SK-N-SH (cell line): ENCODE measurements around the gene TRAF7. TPM values are rescaled to one million over a fixed set of nuclear protein-coding genes. Genes with fewer than 3 reads are reported as not detected.

Experiments used
- CTCF ChIA-PET: fragments of 300-600, 350-600 bp; formaldehyde crosslinking; extraction: SDS; loops from one replicate; lab custom pipeline; 2021; lab: Yijun Ruan, JAX
- POLR2A ChIA-PET: fragments of 350-600 bp; sonication (Branson Sonifier 250); formaldehyde crosslinking; extraction: SDS; loops from one replicate; lab custom pipeline; 2020; ENCODE audit warnings: antibody characterized with exemption, inconsistent platforms; lab: Yijun Ruan, JAX
- DNase-seq: peaks from one replicate; pipeline ENCODE4 v3.0.0; 2012
- H2AFZ ChIP-seq: fragments of 200-600 bp; sonication (generic); 2 replicates; pipeline ENCODE4 v1.8.1; 2016; ENCODE audit warnings: antibody characterized with exemption, mild to moderate bottlenecking, low read depth
- H3F3A ChIP-seq: fragments of 200-600 bp; sonication (generic); replicated peaks from 2 replicates; pipeline ENCODE3; 2016; ENCODE audit warnings: antibody characterized with exemption, mild to moderate bottlenecking; ENCODE audit not compliant: insufficient read depth
- H3K27ac ChIP-seq, 2 experiments: fragments of 200-500 bp in 1 of 2; fragments of 200-600 bp in 1 of 2; sonication (Bioruptor generic) in 1 of 2; sonication (generic), shearing (Covaris generic) in 1 of 2; 2 replicates each; pipeline versions ENCODE4 v1.5.1 to v1.6.1; 2014 to 2016; ENCODE audit warnings: low read depth in 2 of 2, inconsistent platforms in 1 of 2, low read length in 1 of 2, mild to moderate bottlenecking in 1 of 2, mixed read lengths in 1 of 2
- H3K27me3 ChIP-seq: fragments of 200-600 bp; sonication (generic), shearing (Covaris generic); 2 replicates; pipeline ENCODE4 v1.6.1; 2016; ENCODE audit warnings: mixed run types; ENCODE audit not compliant: insufficient read depth
- H3K36me3 ChIP-seq, 2 experiments: fragments of 200-500 bp in 1 of 2; fragments of 200-600 bp in 1 of 2; sonication (Bioruptor generic) in 1 of 2; sonication (generic) in 1 of 2; replicated peaks in 1 of 2; 2 replicates each; pipeline versions ENCODE3 to v1.5.1; 2014 to 2016; ENCODE audit warnings: low read length in 1 of 2, mild to moderate bottlenecking in 1 of 2; ENCODE audit not compliant: insufficient read depth in 2 of 2, control insufficient read depth in 1 of 2
- H3K4me1 ChIP-seq, 2 experiments: fragments of 200-500 bp in 1 of 2; fragments of 200-600 bp in 1 of 2; sonication (Bioruptor generic) in 1 of 2; sonication (generic), shearing (Covaris generic) in 1 of 2; 2 replicates each; pipeline versions ENCODE4 v1.5.1 to v1.6.1; 2014 to 2016; ENCODE audit warnings: low read depth in 1 of 2, low read length in 1 of 2, mixed run types in 1 of 2; ENCODE audit not compliant: insufficient read depth in 2 of 2, control insufficient read depth in 1 of 2
- H3K4me2 ChIP-seq: fragments of 200-600 bp; sonication (generic), shearing (Covaris generic); 2 replicates; pipeline ENCODE4 v1.6.1; 2017; ENCODE audit warnings: mixed run types
- H3K4me3 ChIP-seq, 2 experiments: fragments of 200-500 bp in 1 of 2; fragments of 200-600 bp in 1 of 2; sonication (Bioruptor generic) in 1 of 2; sonication (generic), shearing (Covaris generic) in 1 of 2; 2 replicates each; pipeline versions ENCODE4 v1.5.1 to v1.8.1; 2014 to 2016; ENCODE audit warnings: low read depth in 2 of 2, inconsistent platforms in 1 of 2, low read length in 1 of 2, mild to moderate bottlenecking in 1 of 2, mixed read lengths in 1 of 2, moderate library complexity in 1 of 2
- H3K79me2 ChIP-seq: fragments of 200-600 bp; sonication (generic); 2 replicates; pipeline ENCODE4 v1.8.1; 2017; ENCODE audit warnings: mild to moderate bottlenecking; ENCODE audit not compliant: insufficient read depth
- H3K9ac ChIP-seq: fragments of 200-600 bp; sonication (generic); 2 replicates; pipeline ENCODE4 v1.6.1; 2017; ENCODE audit warnings: mixed run types
- H3K9me2 ChIP-seq: fragments of 200-600 bp; sonication (generic); 2 replicates; pipeline ENCODE4 v1.6.1; 2017; ENCODE audit warnings: mixed run types
- H3K9me3 ChIP-seq: fragments of 200-600 bp; sonication (generic); 2 replicates; pipeline ENCODE4 v1.6.1; 2017; ENCODE audit warnings: mixed run types, mild to moderate bottlenecking, moderate library complexity
- H4K20me1 ChIP-seq: fragments of 200-600 bp; sonication (generic); 2 replicates; pipeline ENCODE4 v1.6.1; 2017; ENCODE audit warnings: mild to moderate bottlenecking, mixed run types; ENCODE audit not compliant: insufficient read depth
- EP300 ChIP-seq, 2 experiments: IDR thresholded peaks; 2 replicates each; pipeline versions ENCODE4 v1.4.0 to v1.6.1; 2012; ENCODE audit warnings: borderline replicate concordance in 1 of 2, low read depth in 1 of 2, low read length in 1 of 2
- POLR2AphosphoS5 ChIP-seq: IDR thresholded peaks from 2 replicates; pipeline ENCODE4 v1.6.1; 2012; ENCODE audit warnings: low read depth, low read length
- SIN3A ChIP-seq: IDR thresholded peaks from 2 replicates; pipeline ENCODE4 v1.6.1; 2012; ENCODE audit warnings: low read depth, mild to moderate bottlenecking, low read length, moderate library complexity, borderline replicate concordance
- TAF1 ChIP-seq: IDR thresholded peaks from 2 replicates; pipeline ENCODE4 v1.6.1; 2012; ENCODE audit warnings: low read depth, mild to moderate bottlenecking, low read length, moderate library complexity, borderline replicate concordance
- WGBS: methylation state at CpG from one replicate; pipeline ENCODE4 v1.1.6; 2017; ENCODE audit warnings: low lambda C conversion rate; 5-methylcytosine and 5-hydroxymethylcytosine counted together
- polyA plus RNA-seq, 3 experiments: library from polyadenylated mRNA; depleted of rRNA; stranded (reverse); fragments of >200 nt; gene quantifications; 2 replicates each; pipeline ENCODE4 v1.2.3, GENCODE V29; 2012

The TRAF7 gene
- polyA plus RNA-seq, 1 of the 3 experiments (the other 2 are of a cell fraction) = 73.0 TPM

DNA sequence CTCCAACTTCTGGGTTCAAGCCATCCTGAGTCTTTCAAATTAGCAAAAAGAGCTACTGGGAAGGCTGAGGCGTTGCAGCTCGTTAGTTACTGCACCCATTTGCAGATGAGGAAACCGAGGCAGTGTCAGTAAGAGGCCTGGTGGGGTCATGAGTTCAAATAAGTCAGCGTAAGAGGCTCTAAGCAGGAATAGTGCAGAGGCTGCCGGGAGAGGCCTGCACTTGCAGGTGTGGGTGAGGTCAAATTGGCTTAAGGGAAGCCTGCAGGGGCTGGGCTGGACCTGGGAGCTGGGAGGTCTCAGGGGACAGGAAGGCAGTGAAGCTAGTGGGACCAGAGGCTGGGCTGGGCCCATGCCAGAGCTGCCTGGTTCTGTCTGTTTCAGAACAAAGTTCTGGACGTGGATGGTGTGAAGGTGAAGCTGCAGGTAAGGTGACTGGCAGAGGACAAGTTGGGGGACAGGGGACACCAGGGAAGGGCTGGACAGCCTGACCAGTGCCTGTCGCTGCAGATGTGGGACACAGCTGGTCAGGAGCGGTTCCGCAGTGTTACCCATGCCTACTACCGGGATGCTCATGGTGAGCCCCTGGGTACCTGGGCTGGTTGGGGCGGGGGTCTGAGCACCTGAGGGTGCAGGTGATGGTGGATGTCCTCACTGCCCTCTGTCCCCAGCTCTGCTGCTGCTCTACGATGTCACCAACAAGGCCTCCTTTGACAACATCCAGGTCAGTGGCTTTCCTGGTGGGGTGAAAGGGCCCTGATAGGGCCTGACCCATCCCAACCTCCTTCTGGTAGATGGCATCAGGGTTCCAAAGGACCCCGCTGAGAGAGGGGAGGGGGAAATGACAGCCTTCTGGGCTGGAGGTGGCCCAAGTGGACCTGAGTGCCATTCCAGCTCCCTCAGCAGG is 4.1 kb upstream of the TRAF7 start:
- Histone ChIP-seq H3K27me3 (no peaks in the 10 kb centered on the region), H4K20me1 (peaks cover 83% of the 10 kb centered on the region), H3K4me2 (peak overlapping the region; percentile 96), H3K4me1 (peaks cover 41 to 73% of the 10 kb centered on the region in 2 experiments; a peak in 3 of 4 replicates), H2AFZ (no peak overlapping the region), H3K4me3 (peak overlapping the region in 1 of 2 experiments; percentile 1; a peak in 1 of 4 replicates), H3K9me3 (no peaks in the 10 kb centered on the region), H3F3A (peaks cover 45% of the 10 kb centered on the region), H3K9ac (peak overlapping the region; percentile 89), H3K9me2 (no peaks in the 10 kb centered on the region), H3K27ac (peak overlapping the region; percentile 1 to 53; a peak in 3 of 4 replicates), H3K36me3 (peaks cover 20 to 34% of the 10 kb centered on the region in 2 experiments), H3K79me2 (peaks cover 66% of the 10 kb centered on the region)
- DNase-seq = no peak
- no peak for TF ChIP-seq TAF1
- peak; percentile 12; the same call in 1 of the 2 replicates for TF ChIP-seq SIN3A
- POLR2A ChIA-PET = interaction anchor here (1.1 to 1.5 kb wide), 3 partner anchors 11 to 147 kb away, joined by 3 to 6 read pairs (median 5); partner anchors contain the start of genes NTHL1 and TSC2
- 71% methylated on average over 11 of the region's 13 CpGs for WGBS
- CTCF ChIA-PET = interaction anchor here (0.6 to 6.9 kb wide), 8 partner anchors 11 to 148 kb away, joined by 3 to 55 read pairs (median 6); partner anchors contain the start of genes NTHL1 and TSC2

DNA sequence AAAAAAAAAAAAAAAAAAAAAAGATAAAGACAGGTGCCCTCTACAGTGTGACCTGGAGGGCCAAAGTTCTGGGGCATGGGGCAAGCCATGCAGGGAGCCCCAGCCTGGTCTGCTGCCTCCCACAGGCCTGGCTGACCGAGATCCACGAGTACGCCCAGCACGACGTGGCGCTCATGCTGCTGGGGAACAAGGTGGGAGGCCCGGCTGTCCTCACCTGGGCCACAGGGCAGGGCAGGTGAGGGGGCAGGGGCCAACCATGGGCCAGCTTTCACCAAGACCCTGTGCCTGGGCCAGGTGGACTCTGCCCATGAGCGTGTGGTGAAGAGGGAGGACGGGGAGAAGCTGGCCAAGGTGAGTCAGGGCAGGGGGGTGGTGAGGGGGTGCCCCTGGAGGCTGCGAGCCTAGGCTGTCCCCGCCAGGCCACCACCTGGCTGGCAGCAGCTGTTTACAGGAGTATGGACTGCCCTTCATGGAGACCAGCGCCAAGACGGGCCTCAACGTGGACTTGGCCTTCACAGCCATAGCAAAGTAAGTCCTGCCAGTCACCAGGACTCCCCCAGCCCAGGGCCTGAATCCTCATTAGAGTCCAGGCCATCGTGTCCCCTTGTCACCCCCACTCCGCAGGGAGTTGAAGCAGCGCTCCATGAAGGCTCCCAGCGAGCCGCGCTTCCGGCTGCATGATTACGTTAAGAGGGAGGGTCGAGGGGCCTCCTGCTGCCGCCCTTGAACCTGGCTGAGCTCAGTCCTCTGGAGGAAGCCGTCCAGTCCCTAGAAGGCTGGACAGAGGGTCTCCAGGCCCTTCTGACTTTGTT is 2.7 kb upstream of the TRAF7 start:
- peaks cover 22 to 34% of the 10 kb centered on the region in 2 experiments for H3K36me3 ChIP-seq
- H3K4me1 ChIP-seq = peaks cover 51 to 74% of the 10 kb centered on the region in 2 experiments; a peak in 3 of 4 replicates
- H3K4me2 ChIP-seq = peak overlapping the region; percentile 96
- CTCF ChIA-PET = interaction anchor here (0.6 to 6.9 kb wide), 18 partner anchors 13 to 374 kb away, joined by 3 to 55 read pairs (median 4); partner anchors contain the start of genes ECI1, NHERF2, NTHL1 and TBL3
- H3K9ac ChIP-seq = peak overlapping the region; percentile 89
- TF ChIP-seq POLR2AphosphoS5 = peak; percentile 65; the same call in 1 of the 2 replicates
- no peak for TF ChIP-seq EP300 (IDR thresholded peaks at IDR 0.05; ENCODE audit: borderline replicate concordance in 1 of 2, low read depth in 1 of 2, low read length in 1 of 2)
- TF ChIP-seq TAF1 = 0 out of 2 replicates have a peak, but pooled peaks have one; percentile 7
- TF ChIP-seq, all 33 proteins: peak for 2
- H2AFZ ChIP-seq = no peak overlapping the region
- H3F3A ChIP-seq = peaks cover 43% of the 10 kb centered on the region
- peaks cover 80% of the 10 kb centered on the region for H3K79me2 ChIP-seq
- H3K27me3 ChIP-seq = no peaks in the 10 kb centered on the region
- POLR2A ChIA-PET = interaction anchor here (0.6 to 1.0 kb wide), 3 partner anchors 12 to 142 kb away, joined by 3 to 4 read pairs (median 3); no protein-coding TSS in a partner anchor
- H3K27ac ChIP-seq = peak overlapping the region; percentile 28 to 64; a peak in 3 of 4 replicates
- H4K20me1 ChIP-seq = peaks cover 82% of the 10 kb centered on the region
- 26% methylated on average over 15 of the region's 25 CpGs for WGBS
- no peaks in the 10 kb centered on the region for H3K9me3 ChIP-seq
- no peak for DNase-seq
- H3K4me3 ChIP-seq = peak overlapping the region; percentile 96 to 98
- H3K9me2 ChIP-seq = no peaks in the 10 kb centered on the region
